CD4-positive, alpha-beta memory T cell (primary cell): ENCODE results near the gene SLC39A5. TPM values are rescaled to one million over a fixed set of nuclear protein-coding genes. Genes with fewer than 3 reads are reported as not detected.

Experiments
- CTCF ChIA-PET: fragments of 350-600 bp; sonication (Branson Sonifier 250); formaldehyde crosslinking; loops from one replicate; lab custom pipeline; 2021; ENCODE audit warnings: inconsistent platforms; ENCODE audit not compliant: partially characterized antibody; lab: Charles Lee
- POLR2A ChIA-PET: fragments of 350-600 bp; sonication (Branson Sonifier 250); formaldehyde crosslinking; loops from one replicate; lab custom pipeline; 2021; ENCODE audit not compliant: partially characterized antibody; lab: Charles Lee
- DNase-seq, 5 donors: peaks; one replicate each; pipeline versions ENCODE4 v3.0.0 to v3.0.0-alpha.2; 2020 to 2022; ENCODE audit warnings: mixed read lengths in 1 of 5
- H3K27ac ChIP-seq: one replicate; pipeline ENCODE4 v1.7.0; 2013; ENCODE audit warnings: low read depth, low read length
- H3K27me3 ChIP-seq: 2 replicates; pipeline ENCODE4 v1.7.0; 2013; ENCODE audit warnings: mild to moderate bottlenecking, low read length, moderate library complexity; ENCODE audit not compliant: insufficient read depth
- H3K36me3 ChIP-seq: 2 replicates; pipeline ENCODE4 v1.7.0; 2013; ENCODE audit warnings: mild to moderate bottlenecking, low read length, moderate library complexity; ENCODE audit not compliant: insufficient read depth
- H3K4me1 ChIP-seq: 2 replicates; pipeline ENCODE4 v1.7.0; 2013; ENCODE audit warnings: mild to moderate bottlenecking, low read length, moderate library complexity; ENCODE audit not compliant: insufficient read depth
- H3K4me3 ChIP-seq, 2 donors: one replicate each; pipeline ENCODE4 v1.7.0; 2013; ENCODE audit warnings: low read length in 2 of 2, mild to moderate bottlenecking in 1 of 2
- H3K9me3 ChIP-seq, 2 donors: one replicate each; pipeline ENCODE4 v1.7.0; 2013; ENCODE audit warnings: low read length in 2 of 2, control low read depth in 1 of 2; ENCODE audit not compliant: control insufficient read depth in 1 of 2
- H3K27ac Mint-ChIP-seq, 7 donors: one replicate each; pipeline ENCODE4 v1.8.0; 2020 to 2021; ENCODE audit warnings: mixed read lengths in 7 of 7, mild to moderate bottlenecking in 6 of 7, inconsistent platforms in 3 of 7, moderate library complexity in 3 of 7
- H3K27me3 Mint-ChIP-seq, 2 donors: one replicate each; pipeline ENCODE4 v1.8.0; 2020 to 2021; ENCODE audit warnings: mixed read lengths in 2 of 2
- H3K36me3 Mint-ChIP-seq, 2 donors: one replicate each; pipeline ENCODE4 v1.8.0; 2020 to 2021; ENCODE audit warnings: mixed read lengths in 2 of 2, inconsistent platforms in 1 of 2, mild to moderate bottlenecking in 1 of 2
- H3K4me1 Mint-ChIP-seq, 4 donors: one replicate each; pipeline ENCODE4 v1.8.0; 2020 to 2021; ENCODE audit warnings: mixed read lengths in 4 of 4, mild to moderate bottlenecking in 1 of 4
- H3K4me3 Mint-ChIP-seq, 8 donors: one replicate each; pipeline ENCODE4 v1.8.0; 2020 to 2021; ENCODE audit warnings: mixed read lengths in 8 of 8, mild to moderate bottlenecking in 7 of 8, moderate library complexity in 6 of 8, inconsistent platforms in 3 of 8
- H3K9me3 Mint-ChIP-seq, 8 donors: one replicate each; pipeline ENCODE4 v1.8.0; 2020 to 2021; ENCODE audit warnings: mixed read lengths in 8 of 8, mild to moderate bottlenecking in 5 of 8, inconsistent platforms in 3 of 8, moderate library complexity in 1 of 8
- intact Hi-C: fragments of 100-400 bp; cut with micrococcal nuclease; formaldehyde crosslinking; loops from one replicate; pipeline ENCODE4 v1.15.1; 2023
- polyA plus RNA-seq, 2 donors: library from polyadenylated mRNA; unstranded; fragments of 300-500 nt; fragmentation: Illumina TruSeq; gene quantifications; one replicate each; pipeline ENCODE4 v1.2.3, GENCODE V29; 2021
- total RNA-seq, 2 experiments: library from RNA; stranded (reverse); gene quantifications; one replicate each; pipeline ENCODE4 v1.2.3, GENCODE V29; 2021

The SLC39A5 gene
- total and polyA plus RNA-seq, 4 experiments from 2014 or later, result 0.64 to 2.1 TPM; not detected in 2

GRCh38 chr12:56224102-56224701 is 5.6 kb upstream of the SLC39A5 start, which contains the start of gene NABP2:
Gene NABP2 (plus strand): TSS chr12:56224342. CDS start chr12:56224857, 515 bp downstream.
- H3K27me3 Mint-ChIP-seq, result no peaks in the 10 kb centered on the region
- POLR2A ChIA-PET, result interaction anchor here (3.0 to 4.1 kb wide), 2 partner anchors 33 to 96 kb away, joined by 66 to 94 read pairs; partner anchors contain the start of genes ESYT1 and SMARCC2
- intact Hi-C loops, result loop anchor here (1.0 to 5.0 kb wide), 7 partner anchors 31 to 1003 kb away; partner anchors contain the start of genes COQ10A and SHMT2

GRCh38 chr12:56224954-56225353 is 4.9 kb upstream of the SLC39A5 start:
- ChIA-PET POLR2A (interaction anchor here (0.7 kb wide), 1 partner anchor 36 kb away, joined by 4 read pairs; the partner anchor contains the start of gene SMARCC2), CTCF (interaction anchor here (2.3 to 3.9 kb wide), 2 partner anchors 33 to 107 kb away, joined by 8 to 18 read pairs; partner anchors contain the start of gene ZC3H10)
- H3K4me1 Mint-ChIP-seq, result peaks cover 24 to 55% (median 42%) of the 10 kb centered on the region in 4 donors
- peaks cover 42% of the 10 kb centered on the region for H3K4me1 ChIP-seq
- H3K27me3 ChIP-seq, result no peaks in the 10 kb centered on the region
- peak overlapping the region; percentile 83 for H3K27ac ChIP-seq
- H3K27me3 Mint-ChIP-seq, result no peaks in the 10 kb centered on the region
- peak overlapping the region; percentile 82 to 100 (median 90) for H3K27ac Mint-ChIP-seq
- DNase-seq, result no peak
- peaks cover 0 to 1% (median 0%) of the 10 kb centered on the region in 8 donors for H3K9me3 Mint-ChIP-seq
- H3K4me3 Mint-ChIP-seq, result peak overlapping the region; percentile 71 to 99 (median 86)
- H3K36me3 Mint-ChIP-seq, result peaks cover 0 to 17% of the 10 kb centered on the region in 2 donors
- intact Hi-C loops, result loop anchor here (1.0 to 5.0 kb wide), 7 partner anchors 32 to 1002 kb away; partner anchors contain the start of genes COQ10A and SHMT2
- no peaks in the 10 kb centered on the region for H3K9me3 ChIP-seq
- H3K36me3 ChIP-seq, result no peaks in the 10 kb centered on the region
- H3K4me3 ChIP-seq, result peak overlapping the region; percentile 28 to 79

More at GRCh38 chr12:56224102-56224701, 5.6 kb upstream of the SLC39A5 start, which contains the start of gene NABP2:
- peak within 1 kb of the TSS; percentile 28 to 79 for H3K4me3 ChIP-seq
- Mint-ChIP-seq H3K9me3 (peaks cover 0 to 1% (median 0%) of the 10 kb centered on the region in 8 donors), H3K4me1 (peaks cover 24 to 58% (median 43%) of the 10 kb centered on the region in 4 donors), H3K36me3 (peaks cover 0 to 16% of the 10 kb centered on the region in 2 donors), H3K27ac (peak within 1 kb of the TSS; percentile 90 to 100 (median 99)), H3K4me3 (peak within 1 kb of the TSS; percentile 83 to 99 (median 87))
- no peaks in the 10 kb centered on the region for H3K27me3 ChIP-seq
- no peaks in the 10 kb centered on the region for H3K9me3 ChIP-seq
- no peaks in the 10 kb centered on the region for H3K36me3 ChIP-seq
- peaks cover 42% of the 10 kb centered on the region for H3K4me1 ChIP-seq
- peak; percentile 88 to 93 (median 89) for DNase-seq
- CTCF ChIA-PET, result interaction anchor here (2.3 to 3.9 kb wide), 4 partner anchors 17 to 106 kb away, joined by 8 to 61 read pairs (median 24); partner anchors contain the start of gene ZC3H10
- H3K27ac ChIP-seq, result peak within 1 kb of the TSS; percentile 83

GRCh38 chr12:56229082-56229481 is 769 bp upstream of the SLC39A5 start:
- H3K36me3 ChIP-seq, result no peaks in the 10 kb centered on the region
- H3K9me3 ChIP-seq, result no peaks in the 10 kb centered on the region
- Mint-ChIP-seq H3K9me3 (peaks cover 0 to 2% (median 0%) of the 10 kb centered on the region in 8 donors), H3K4me3 (no peak overlapping the region), H3K27me3 (no peaks in the 10 kb centered on the region), H3K4me1 (peaks cover 8 to 19% (median 12%) of the 10 kb centered on the region in 4 donors), H3K36me3 (peaks cover 0 to 11% of the 10 kb centered on the region in 2 donors), H3K27ac (no peak overlapping the region)
- ChIA-PET POLR2A (no interaction called here), CTCF (no interaction called here)
- H3K27me3 ChIP-seq, result no peaks in the 10 kb centered on the region
- no peak overlapping the region for H3K27ac ChIP-seq
- DNase-seq, result no peak
- intact Hi-C loops, result no loop called here
- H3K4me1 ChIP-seq, result peaks cover 15% of the 10 kb centered on the region
- H3K4me3 ChIP-seq, result no peak overlapping the region

- H3K9me3 ChIP-seq, result no peaks in the 10 kb centered on the region
- no peak for DNase-seq
- peaks cover 0 to 11% of the 10 kb centered on the region in 2 donors for H3K36me3 Mint-ChIP-seq
- peaks cover 0 to 2% (median 0%) of the 10 kb centered on the region in 8 donors for H3K9me3 Mint-ChIP-seq
- CTCF ChIA-PET, result interaction anchor here (1.1 kb wide), 2 partner anchors 9 to 41 kb away, joined by 3 to 5 read pairs; partner anchors contain the start of genes RNF41 and SMARCC2
- H3K27me3 ChIP-seq, result no peaks in the 10 kb centered on the region
- H3K27ac ChIP-seq, result no peak overlapping the region
- peaks cover 0 to 4% (median under 1%) of the 10 kb centered on the region in 4 donors for H3K4me1 Mint-ChIP-seq
- POLR2A ChIA-PET, result interaction anchor here (0.7 kb wide), 2 partner anchors 41 to 218 kb away, joined by 3 read pairs; no protein-coding TSS in a partner anchor
- H3K27ac Mint-ChIP-seq, result peak overlapping the region in 2 of 7 donors; percentile 17 to 32
- no peak overlapping the region for H3K4me3 ChIP-seq
- no peaks in the 10 kb centered on the region for H3K36me3 ChIP-seq
- H3K4me1 ChIP-seq, result peaks cover 3% of the 10 kb centered on the region
- intact Hi-C loops, result no loop called here
- H3K27me3 Mint-ChIP-seq, result no peaks in the 10 kb centered on the region
- no peak overlapping the region for H3K4me3 Mint-ChIP-seq
Observed at GRCh38 chr12:56230432-56231183, 757 bp downstream of the SLC39A5 start.

GRCh38 chr12:56231184-56231582 is 1.3 kb downstream of the SLC39A5 start:
- H3K9me3 ChIP-seq, result no peaks in the 10 kb centered on the region
- H3K36me3 ChIP-seq, result no peaks in the 10 kb centered on the region
- H3K36me3 Mint-ChIP-seq, result peaks cover 0 to 9% of the 10 kb centered on the region in 2 donors
- CTCF ChIA-PET, result interaction anchor here (0.7 to 1.1 kb wide), 3 partner anchors 9 to 749 kb away, joined by 3 to 5 read pairs (median 3); partner anchors contain the start of genes RNF41 and SMARCC2
- peak overlapping the region in 1 of 8 donors; percentile 64 for H3K4me3 Mint-ChIP-seq
- intact Hi-C loops, result no loop called here
- POLR2A ChIA-PET, result interaction anchor here (0.7 kb wide), 2 partner anchors 41 to 218 kb away, joined by 3 read pairs; no protein-coding TSS in a partner anchor
- no peak for DNase-seq
- no peak overlapping the region for H3K27ac Mint-ChIP-seq
- no peak overlapping the region for H3K4me3 ChIP-seq
- H3K4me1 Mint-ChIP-seq, result peaks cover 0 to 1% (median 0%) of the 10 kb centered on the region in 4 donors
- H3K4me1 ChIP-seq, result no peaks in the 10 kb centered on the region
- H3K9me3 Mint-ChIP-seq, result peaks cover 0 to 2% (median 0%) of the 10 kb centered on the region in 8 donors
- no peaks in the 10 kb centered on the region for H3K27me3 ChIP-seq
- H3K27me3 Mint-ChIP-seq, result no peaks in the 10 kb centered on the region
- H3K27ac ChIP-seq, result no peak overlapping the region

GRCh38 chr12:56234746-56235436 is 5.0 kb downstream of the SLC39A5 start:
- H3K4me3 Mint-ChIP-seq, result no peak overlapping the region
- peak overlapping the region in 4 of 7 donors; percentile 20 to 71 (median 52) for H3K27ac Mint-ChIP-seq
- ChIA-PET CTCF (interaction anchor here (0.7 to 2.0 kb wide), 3 partner anchors 116 to 469 kb away, joined by 4 to 5 read pairs (median 5); partner anchors contain the start of gene ZC3H10), POLR2A (no interaction called here)
- intact Hi-C loops, result no loop called here
- H3K9me3 Mint-ChIP-seq, result peaks cover 0 to 2% (median 0%) of the 10 kb centered on the region in 8 donors
- DNase-seq, result no peak
- no peaks in the 10 kb centered on the region for H3K27me3 Mint-ChIP-seq
- Histone ChIP-seq H3K36me3 (no peaks in the 10 kb centered on the region), H3K27me3 (no peaks in the 10 kb centered on the region), H3K4me1 (no peaks in the 10 kb centered on the region), H3K9me3 (no peaks in the 10 kb centered on the region), H3K4me3 (no peak overlapping the region), H3K27ac (no peak overlapping the region)
- H3K4me1 Mint-ChIP-seq, result no peaks in the 10 kb centered on the region
- H3K36me3 Mint-ChIP-seq, result peaks cover 0 to 17% of the 10 kb centered on the region in 2 donors
